ENCODE data around the gene CDH13. TPM values are rescaled to one million over a fixed set of nuclear protein-coding genes. Genes with fewer than 3 reads are reported as not detected.

The CDH13 gene
- total and polyA plus RNA-seq, 2 donors (not counting 3 experiments of a cell fraction or from before 2014, with no cell fraction given) = 96.6 to 124 TPM

- intact Hi-C loops (cut with micrococcal nuclease) (no loop called here), dilution Hi-C loops (cut with MboI; ENCODE audit: extremely low pct_ligation_motif_present, low sequenced_read_pairs) (no loop called here)
- no peak overlapping the region for H3K9ac ChIP-seq (replicated peaks; ENCODE audit: extremely low read depth, insufficient read depth, low read length)
- H3K9me1 ChIP-seq (replicated peaks; ENCODE audit: control insufficient read depth, extremely low read depth, insufficient read depth, low read length) = no peaks in the 10 kb centered on the region
- no peak overlapping the region for H3K27ac ChIP-seq (ENCODE audit: insufficient read depth, low read depth, low read length)
- TF ChIP-seq POLR2AphosphoS5 (IDR thresholded peaks at IDR 0.05; ENCODE audit: insufficient read depth, low read depth, low read length) (no peak), JUN (IDR thresholded peaks at IDR 0.05; ENCODE audit: borderline replicate concordance, insufficient read depth, insufficient read length, low read depth) (no peak), MYC (IDR thresholded peaks at IDR 0.05; ENCODE audit: low read depth, low read length) (no peak), CTCF (IDR thresholded peaks at IDR 0.05; ENCODE audit: extremely low read depth in 1 of 2, insufficient read depth in 1 of 2, low read depth in 1 of 2, low read length in 2 of 2) (no peak), EZH2 (IDR thresholded peaks at IDR 0.05; ENCODE audit: borderline replicate concordance, low read depth, low read length, severe bottlenecking) (no peak)
- no TSS peak for BruUV-seq (replicated peaks)
- no peaks in the 10 kb centered on the region for H3K36me3 ChIP-seq (ENCODE audit: control insufficient read depth in 2 of 2, extremely low read depth in 1 of 2, insufficient read depth in 2 of 2, low read length in 2 of 2)
- FAIRE-seq (no peak), DNase-seq (ENCODE audit: low read depth, low spot score) (no peak)
- ChIA-PET POLR2A (no interaction called here), CTCF (interaction anchor here (2.6 kb wide), 1 partner anchor 11 kb away, joined by 9 read pairs; no protein-coding TSS in a partner anchor)
- H3K9me3 ChIP-seq (replicated peaks; ENCODE audit: control insufficient read depth, insufficient read depth, low read length) = no peaks in the 10 kb centered on the region
- H3K27me3 ChIP-seq (ENCODE audit: control insufficient read depth in 2 of 2, insufficient read depth in 2 of 2, low read length in 2 of 2) = no peaks in the 10 kb centered on the region
- no peak overlapping the region for H3K4me2 ChIP-seq (ENCODE audit: insufficient read depth, low read length)
- H4K20me1 ChIP-seq (replicated peaks; ENCODE audit: control insufficient read depth, extremely low read depth, insufficient read depth, low read length) = no peaks in the 10 kb centered on the region
- no peak overlapping the region for H3K4me3 ChIP-seq (replicated peaks in 1 of 3; ENCODE audit: insufficient read depth in 1 of 3, low read depth in 1 of 3, low read length in 3 of 3)
- H2AFZ ChIP-seq (ENCODE audit: low read depth, low read length) = no peak overlapping the region
- H3K79me2 ChIP-seq (ENCODE audit: control insufficient read depth, insufficient read depth, low read length) = peaks cover 2% of the 10 kb centered on the region
- peaks cover 33% of the 10 kb centered on the region for H3K4me1 ChIP-seq (ENCODE audit: control insufficient read depth, extremely low read depth, insufficient read depth, low read length)
Observed at GRCh38 chr16:82660075-82660645, 33.4 kb downstream of the CDH13 start.

- ChIA-PET POLR2A (no interaction called here), CTCF (interaction anchor here (2.6 kb wide), 1 partner anchor 10 kb away, joined by 9 read pairs; no protein-coding TSS in a partner anchor)
- Histone ChIP-seq H3K4me2 (ENCODE audit: insufficient read depth, low read length) (no peak overlapping the region), H3K4me1 (ENCODE audit: control insufficient read depth, extremely low read depth, insufficient read depth, low read length) (peaks cover 24% of the 10 kb centered on the region), H2AFZ (ENCODE audit: low read depth, low read length) (no peak overlapping the region), H3K27me3 (ENCODE audit: control insufficient read depth in 2 of 2, insufficient read depth in 2 of 2, low read length in 2 of 2) (no peaks in the 10 kb centered on the region), H4K20me1 (replicated peaks; ENCODE audit: control insufficient read depth, extremely low read depth, insufficient read depth, low read length) (no peaks in the 10 kb centered on the region), H3K9ac (replicated peaks; ENCODE audit: extremely low read depth, insufficient read depth, low read length) (no peak overlapping the region), H3K79me2 (ENCODE audit: control insufficient read depth, insufficient read depth, low read length) (peaks cover 2% of the 10 kb centered on the region), H3K4me3 (replicated peaks in 1 of 3; ENCODE audit: insufficient read depth in 1 of 3, low read depth in 1 of 3, low read length in 3 of 3) (no peak overlapping the region), H3K9me3 (replicated peaks; ENCODE audit: control insufficient read depth, insufficient read depth, low read length) (no peaks in the 10 kb centered on the region), H3K36me3 (ENCODE audit: control insufficient read depth in 2 of 2, extremely low read depth in 1 of 2, insufficient read depth in 2 of 2, low read length in 2 of 2) (no peaks in the 10 kb centered on the region), H3K27ac (ENCODE audit: insufficient read depth, low read depth, low read length) (no peak overlapping the region), H3K9me1 (replicated peaks; ENCODE audit: control insufficient read depth, extremely low read depth, insufficient read depth, low read length) (no peaks in the 10 kb centered on the region)
- FAIRE-seq (no peak), DNase-seq (ENCODE audit: low read depth, low spot score) (no peak)
- no TSS peak for BruUV-seq (replicated peaks)
- dilution Hi-C loops (cut with MboI; ENCODE audit: extremely low pct_ligation_motif_present, low sequenced_read_pairs) (no loop called here), intact Hi-C loops (cut with micrococcal nuclease) (no loop called here)
- no peak for TF ChIP-seq MYC (IDR thresholded peaks at IDR 0.05; ENCODE audit: low read depth, low read length)
- no peak for TF ChIP-seq EZH2 (IDR thresholded peaks at IDR 0.05; ENCODE audit: borderline replicate concordance, low read depth, low read length, severe bottlenecking)
- TF ChIP-seq CTCF (IDR thresholded peaks at IDR 0.05; ENCODE audit: extremely low read depth in 1 of 2, insufficient read depth in 1 of 2, low read depth in 1 of 2, low read length in 2 of 2) = no peak
- TF ChIP-seq MAX (IDR thresholded peaks at IDR 0.05; ENCODE audit: insufficient read depth, insufficient read length) = no peak
- TF ChIP-seq POLR2A (IDR thresholded peaks at IDR 0.05; ENCODE audit: low read depth, low read length) = no peak
- no peak for TF ChIP-seq FOS (IDR thresholded peaks at IDR 0.05; ENCODE audit: borderline replicate concordance, insufficient read depth, low read length)
- no peak for TF ChIP-seq GATA2 (IDR thresholded peaks at IDR 0.05; ENCODE audit: insufficient read depth, insufficient read length, low read depth, low read length)
- TF ChIP-seq JUN (IDR thresholded peaks at IDR 0.05; ENCODE audit: borderline replicate concordance, insufficient read depth, insufficient read length, low read depth) = no peak
- TF ChIP-seq POLR2AphosphoS5 (IDR thresholded peaks at IDR 0.05; ENCODE audit: insufficient read depth, low read depth, low read length) = no peak
Observed at GRCh38 chr16:82660966-82661365, 34.2 kb downstream of the CDH13 start.

All from endothelial cell of umbilical vein (primary cell).